GM12878 (cell line): ENCODE data around the gene SPTLC2. TPM values are rescaled to one million over a fixed set of nuclear protein-coding genes. Genes with fewer than 3 reads are reported as not detected.

Experiments
- ATAC-seq: fragments of 200-7000 bp; cut with Tn5 transposase; 3 replicates; pipeline ENCODE4 v1.9.1; 2020; ENCODE audit warnings: mild to moderate bottlenecking, moderate library complexity
- BruUV-seq: library from RNA; stranded (reverse); fragments of 400-500 nt; replicated peaks from 2 replicates; lab custom pipeline; 2021; lab: Mats Ljungman, UMichigan
- CTCF ChIA-PET: fragments of 300-600 bp; sonication (Branson Sonifier 250); formaldehyde crosslinking; extraction: SDS; loops from one replicate; lab custom pipeline; 2021; ENCODE audit warnings: inconsistent platforms; lab: Yijun Ruan, JAX
- POLR2A ChIA-PET: fragments of 350-600 bp; formaldehyde crosslinking; extraction: SDS; loops from one replicate; lab custom pipeline; 2021; ENCODE audit warnings: inconsistent platforms; lab: Charles Lee
- RAD21 ChIA-PET: fragments of 300-600 bp; sonication (Branson Sonifier 250); formaldehyde crosslinking; loops from one replicate; lab custom pipeline; 2023; ENCODE audit warnings: antibody characterized with exemption; ENCODE audit not compliant: unreplicated experiment; lab: Charles Lee
- SMC1A ChIA-PET: fragments of 300-600 bp; sonication (Branson Sonifier 250); formaldehyde crosslinking; loops from one replicate; lab custom pipeline; 2023; ENCODE audit not compliant: unreplicated experiment, uncharacterized antibody; lab: Charles Lee
- DNase-seq: peaks from one replicate; pipeline ENCODE4 v3.0.0-alpha.2; 2011; ENCODE audit warnings: low read depth, low spot score
- FAIRE-seq: peaks from 3 replicates; lab custom pipeline; 2011; peaks lifted over from hg19 to GRCh38; lab: Jason Lieb, UNC
- H2AFZ ChIP-seq: 2 replicates; pipeline ENCODE4 v1.6.0; 2011; ENCODE audit warnings: low read depth, low read length, control low read depth; ENCODE audit not compliant: control insufficient read depth
- H3K27ac ChIP-seq: 2 replicates; pipeline ENCODE4 v1.5.1; 2011; ENCODE audit warnings: control low read depth; ENCODE audit not compliant: control insufficient read depth, insufficient read depth
- H3K27me3 ChIP-seq, 2 experiments: replicated peaks in 1 of 2; 2 replicates each; pipeline versions ENCODE4 v1.6.0 to v1.6.1; 2011; ENCODE audit warnings: low read length in 1 of 2; ENCODE audit not compliant: control insufficient read depth in 2 of 2, insufficient read depth in 2 of 2
- H3K36me3 ChIP-seq, 2 experiments: 2 replicates each; pipeline ENCODE4 v1.5.1; 2011; ENCODE audit warnings: low read length in 1 of 2; ENCODE audit not compliant: control insufficient read depth in 2 of 2, insufficient read depth in 2 of 2
- H3K4me1 ChIP-seq: 2 replicates; pipeline ENCODE4 v1.6.1; 2011; ENCODE audit warnings: mild to moderate bottlenecking, low read length, moderate library complexity, mixed read lengths; ENCODE audit not compliant: control insufficient read depth, insufficient read depth
- H3K4me2 ChIP-seq: 2 replicates; pipeline ENCODE4 v1.6.0; 2011; ENCODE audit warnings: control low read depth; ENCODE audit not compliant: control insufficient read depth, insufficient read depth
- H3K4me3 ChIP-seq: fragments of 200-600 bp; sonication (generic); 2 replicates; pipeline ENCODE4 v1.5.1; 2016
- H3K79me2 ChIP-seq: 2 replicates; pipeline ENCODE4 v1.6.0; 2011; ENCODE audit warnings: low read length; ENCODE audit not compliant: control insufficient read depth, insufficient read depth
- H3K9ac ChIP-seq: 2 replicates; pipeline ENCODE4 v1.8.0; 2011; ENCODE audit warnings: low read length, control low read depth, mixed read lengths; ENCODE audit not compliant: control insufficient read depth, insufficient read depth
- H3K9me3 ChIP-seq: replicated peaks from 3 replicates; pipeline ENCODE4 v1.5.1; 2011; ENCODE audit warnings: mild to moderate bottlenecking, low read length; ENCODE audit not compliant: control insufficient read depth, insufficient read depth
- H4K20me1 ChIP-seq: 2 replicates; pipeline ENCODE4 v1.6.0; 2011; ENCODE audit not compliant: control insufficient read depth, insufficient read depth
- ASH2L ChIP-seq: fragments of 300-600, 200-600 bp; sonication (generic); IDR thresholded peaks from 2 replicates; pipeline ENCODE4 v1.6.1; 2017; ENCODE audit warnings: low read depth, mild to moderate bottlenecking, borderline replicate concordance
- BMI1 ChIP-seq: fragments of 450-650 bp; IDR thresholded peaks from 2 replicates; pipeline ENCODE4 v1.6.1; 2016; ENCODE audit warnings: mild to moderate bottlenecking, moderate library complexity, borderline replicate concordance
- CHD1 ChIP-seq: IDR thresholded peaks from 2 replicates; pipeline ENCODE4 v1.6.1; 2012; ENCODE audit warnings: low read depth, low read length, improper control_type of control experiment
- CHD4 ChIP-seq: fragments of 200-600 bp; sonication (generic); IDR thresholded peaks from 2 replicates; pipeline ENCODE4 v1.6.1; 2016; ENCODE audit warnings: mild to moderate bottlenecking
- CTCF ChIP-seq, 3 experiments: IDR thresholded peaks in 2 of 3; conservative IDR thresholded peaks in 1 of 3; 2 replicates each; pipeline ENCODE4 v1.5.1; 2011; ENCODE audit warnings: low read depth in 3 of 3, low read length in 3 of 3, mild to moderate bottlenecking in 3 of 3, control low read depth in 2 of 3, moderate library complexity in 2 of 3, inconsistent platforms in 1 of 3, mixed read lengths in 1 of 3; ENCODE audit not compliant: control insufficient read depth in 2 of 3, insufficient read depth in 1 of 3; ENCODE audit errors: extremely low read depth in 1 of 3
- ESRRA ChIP-seq: IDR thresholded peaks from 2 replicates; pipeline ENCODE4 v1.6.1; 2012; ENCODE audit warnings: mild to moderate bottlenecking, low read length, improper control_type of control experiment
- KDM1A ChIP-seq: fragments of 200-600 bp; sonication (generic); IDR thresholded peaks from 2 replicates; pipeline ENCODE4 v1.6.1; 2016; ENCODE audit warnings: borderline replicate concordance
- MXI1 ChIP-seq: fragments of 150-350 bp; IDR thresholded peaks from 2 replicates; pipeline ENCODE4 v1.6.1; 2011; ENCODE audit warnings: low read depth, mild to moderate bottlenecking, inconsistent platforms, low read length, improper control_type of control experiment
- NR2C1 ChIP-seq: fragments of 450-650 bp; IDR thresholded peaks from 2 replicates; pipeline ENCODE4 v1.6.1; 2017; ENCODE audit warnings: antibody characterized with exemption, mild to moderate bottlenecking, moderate library complexity
- RB1 ChIP-seq: fragments of 450-650 bp; formaldehyde crosslinking; IDR thresholded peaks from 2 replicates; pipeline ENCODE4 v1.6.1; 2017; ENCODE audit warnings: mild to moderate bottlenecking, borderline replicate concordance
- SIN3A ChIP-seq: IDR thresholded peaks from 2 replicates; pipeline ENCODE4 v1.6.1; 2012; ENCODE audit warnings: low read depth, low read length, improper control_type of control experiment
- TCF12 ChIP-seq: IDR thresholded peaks from 2 replicates; pipeline ENCODE4 v1.6.1; 2011; ENCODE audit warnings: low read depth, mild to moderate bottlenecking, low read length
- TCF3 ChIP-seq: IDR thresholded peaks from 2 replicates; pipeline ENCODE4 v1.6.1; 2012; ENCODE audit warnings: low read depth, mild to moderate bottlenecking, low read length, borderline replicate concordance; ENCODE audit not compliant: insufficient read depth
- ZBED1 ChIP-seq: IDR thresholded peaks from 2 replicates; pipeline ENCODE4 v1.6.1; 2016; ENCODE audit warnings: borderline replicate concordance
- ZBTB33 ChIP-seq: fragments of 450-650 bp; IDR thresholded peaks from 2 replicates; pipeline ENCODE4 v1.6.1; 2017; ENCODE audit warnings: mild to moderate bottlenecking
- WGBS: methylation state at CpG from one replicate; pipeline ENCODE4 v1.1.6; 2016; ENCODE audit warnings: low lambda C conversion rate; ENCODE audit not compliant: insufficient replicate concordance, insufficient coverage; ENCODE audit errors: missing lambda C conversion rate; 5-methylcytosine and 5-hydroxymethylcytosine counted together
- in situ Hi-C: fragments of 300-500 bp; cut with MboI; formaldehyde crosslinking; loops from 9 replicates; pipeline ENCODE4 v1.14.3; 2018; ENCODE audit warnings: mixed read lengths
- intact Hi-C: fragments of 100-400 bp; cut with micrococcal nuclease; formaldehyde crosslinking; loops from one replicate; pipeline ENCODE4 v1.14.2; 2022; ENCODE audit not compliant: unreplicated experiment
- polyA plus RNA-seq, 11 experiments: library from polyadenylated mRNA; depleted of rRNA in 4 of 11; unstranded in 6 of 11; stranded (reverse) in 5 of 11; fragments of >200 nt; fragmentation: Nextera tagmentation in 4 of 11; fragmentation: Illumina TruSeq in 1 of 11; extraction: Ambion mirVana in 4 of 11; extraction: Trizol in 1 of 11; gene quantifications; 1 replicate in 1 of 11; 2 replicates in 10 of 11; pipeline versions ENCODE4 v1.2.1 to v1.2.3, GENCODE V29; 2011 to 2016; ENCODE audit warnings: inconsistent platforms in 2 of 11, missing spikeins in 2 of 11, low read depth in 1 of 11
- total RNA-seq, 4 experiments: library from RNA; depleted of rRNA in 3 of 4; stranded (reverse); fragments of >200 nt in 3 of 4; fragmentation: Illumina TruSeq in 1 of 4; extraction: Trizol in 1 of 4; gene quantifications; 2 replicates each; pipeline versions ENCODE4 v1.2.1 to v1.2.3, GENCODE V29; 2013 to 2021

SPTLC2 gene
- total and polyA plus RNA-seq, 10 of the 15 experiments (the other 5 are each of a cell fraction or from before 2014, with no cell fraction given) = 6.9 to 35.1 (median 19.7) TPM

- TF ChIP-seq ASH2L (peak; percentile 18; the same call in 1 of the 2 replicates), KDM1A (no peak), ZBED1 (0 out of 2 replicates have a peak, but pooled peaks have one; percentile 30), ZBTB33 (no peak), TCF12 (no peak)
Measured at GRCh38 chr14:77458249-77458950, 158.0 kb downstream of the SPTLC2 start (continued).

GRCh38 chr14:77457522-77458248, 158.8 kb downstream of the SPTLC2 start, which contains the start of the genes AHSA1 and VIPAS39:
TSS of gene AHSA1 (plus strand) at chr14:77458093. CDS start at chr14:77458190, 97 bp downstream.
TSS of gene VIPAS39 (minus strand) at chr14:77457601. CDS start at chr14:77454102, 3,499 bp downstream.
- Histone ChIP-seq H3K27me3 (no peaks in the 10 kb centered on the region), H3K79me2 (peaks cover 53% of the 10 kb centered on the region), H3K9me3 (no peaks in the 10 kb centered on the region), H2AFZ (peak within 1 kb of the TSS; percentile 99), H4K20me1 (peaks cover 4% of the 10 kb centered on the region; the same call in 1 of the 2 replicates), H3K27ac (peak within 1 kb of the TSS; percentile 97), H3K4me1 (peaks cover 13% of the 10 kb centered on the region), H3K4me3 (peak within 1 kb of the TSS; percentile 88), H3K9ac (peak within 1 kb of the TSS; percentile 88), H3K4me2 (peak within 1 kb of the TSS; percentile 76), H3K36me3 (peaks cover 8 to 18% of the 10 kb centered on the region in 2 experiments)
- CTCF ChIA-PET = interaction anchor here (0.6 to 4.6 kb wide), 12 partner anchors 11 to 439 kb away, joined by 3 to 140 read pairs (median 8); partner anchors contain the start of genes ALKBH1, SAMD15, SLIRP and SNW1
- in situ Hi-C loops (no loop called here), intact Hi-C loops (loop anchor here (1.0 to 5.0 kb wide), 6 partner anchors 81 to 305 kb away; partner anchors contain the start of genes ALKBH1, GSTZ1, POMT2 and SAMD15)
- DNase-seq (peak; percentile 99), FAIRE-seq (peak; percentile 97), ATAC-seq (peak; percentile 95)
- no TSS peak for BruUV-seq
- under 1% methylated on average over 50 of the region's 50 CpGs for WGBS
- RAD21 ChIA-PET = interaction anchor here (0.6 to 3.2 kb wide), 13 partner anchors 21 to 251 kb away, joined by 3 to 13 read pairs (median 5); partner anchors contain the start of genes GSTZ1, POMT2, SAMD15 and TMED8
- POLR2A ChIA-PET = interaction anchor here (0.6 to 1.6 kb wide), 6 partner anchors 10 to 447 kb away, joined by 3 to 6 read pairs (median 4); partner anchors contain the start of genes GSTZ1, POMT2, SAMD15 and TMED8
- SMC1A ChIA-PET = interaction anchor here (1.2 to 2.8 kb wide), 9 partner anchors 11 to 142 kb away, joined by 3 to 91 read pairs (median 7); no protein-coding TSS in a partner anchor
- TF ChIP-seq NR2C1 (peak; percentile 94), SIN3A (peak; percentile 28; the same call in 1 of the 2 replicates), CHD1 (no peak), CHD4 (no peak), BMI1 (no peak), RB1 (peak; percentile 49; the same call in 1 of the 2 replicates), TCF3 (no peak), CTCF (IDR thresholded peaks at IDR 0.05 in 2 of 3, conservative IDR thresholded peaks at IDR 0.05 in 1 of 3; ENCODE audit: control insufficient read depth in 2 of 3, extremely low read depth in 1 of 3, insufficient read depth in 1 of 3, low read depth in 3 of 3, low read length in 3 of 3) (no peak), MXI1 (peak; percentile 36), KDM1A (no peak), ESRRA (peak; percentile 45)
